Neuronal stem cell (in vitro differentiated cells): ENCODE measurements around the gene GTF3C1. TPM values are rescaled to one million over a fixed set of nuclear protein-coding genes. Genes with fewer than 3 reads are reported as not detected.

Experiments
- DNase-seq: peaks from one replicate; pipeline ENCODE4 v3.0.0-alpha.2; 2013; ENCODE audit warnings: low spot score
- H2AFZ ChIP-seq: one replicate; pipeline ENCODE4 v1.6.1; 2013; ENCODE audit warnings: mild to moderate bottlenecking, low read length, inconsistent platforms
- H2AK5ac ChIP-seq: 2 replicates; pipeline ENCODE4 v1.6.1; 2013; ENCODE audit warnings: low read depth, mild to moderate bottlenecking, inconsistent platforms, low read length, moderate library complexity, mixed read lengths
- H2BK120ac ChIP-seq: 2 replicates; pipeline ENCODE4 v1.6.1; 2013; ENCODE audit warnings: low read depth, mild to moderate bottlenecking, inconsistent platforms, low read length, moderate library complexity, mixed read lengths
- H2BK12ac ChIP-seq: one replicate; pipeline ENCODE4 v1.6.1; 2013; ENCODE audit warnings: low read length, inconsistent platforms
- H2BK15ac ChIP-seq: 2 replicates; pipeline ENCODE4 v1.6.1; 2013; ENCODE audit warnings: mild to moderate bottlenecking, low read length, inconsistent platforms, mixed read lengths
- H2BK5ac ChIP-seq: one replicate; pipeline ENCODE4 v1.6.1; 2013; ENCODE audit warnings: inconsistent platforms, mild to moderate bottlenecking, low read length, moderate library complexity
- H3K14ac ChIP-seq: one replicate; pipeline ENCODE4 v1.6.1; 2013; ENCODE audit warnings: low read length, inconsistent platforms
- H3K18ac ChIP-seq: 2 replicates; pipeline ENCODE4 v1.6.1; 2013; ENCODE audit warnings: low read length, inconsistent platforms
- H3K23ac ChIP-seq: 2 replicates; pipeline ENCODE4 v1.6.1; 2013; ENCODE audit warnings: low read depth, mild to moderate bottlenecking, mixed read lengths, low read length, inconsistent platforms; ENCODE audit not compliant: poor library complexity
- H3K27ac ChIP-seq: replicated peaks from 3 replicates; pipeline ENCODE4 v1.5.1; 2013; ENCODE audit warnings: low read length, inconsistent platforms
- H3K27me3 ChIP-seq, 3 experiments: 2 replicates each; pipeline ENCODE4 v1.6.1; 2013; ENCODE audit warnings: low read length in 3 of 3, mild to moderate bottlenecking in 2 of 3, inconsistent platforms in 1 of 3, low read depth in 1 of 3, mixed read lengths in 1 of 3, moderate library complexity in 1 of 3; ENCODE audit not compliant: control insufficient read depth in 3 of 3, insufficient read depth in 3 of 3
- H3K36me3 ChIP-seq, 2 donors: replicated peaks in 1 of 2; 2 replicates each; pipeline ENCODE4 v1.6.1; 2013; ENCODE audit warnings: low read length in 2 of 2; ENCODE audit not compliant: control insufficient read depth in 2 of 2, insufficient read depth in 2 of 2
- H3K4ac ChIP-seq: 2 replicates; pipeline ENCODE4 v1.6.1; 2013; ENCODE audit warnings: inconsistent platforms, mild to moderate bottlenecking, low read length, moderate library complexity
- H3K4me1 ChIP-seq, 2 donors: 1 replicate in 1 of 2; 2 replicates in 1 of 2; pipeline ENCODE4 v1.6.1; 2013; ENCODE audit warnings: low read length in 2 of 2, low read depth in 1 of 2; ENCODE audit not compliant: control insufficient read depth in 2 of 2, insufficient read depth in 1 of 2
- H3K4me2 ChIP-seq: one replicate; pipeline ENCODE4 v1.6.1; 2013; ENCODE audit warnings: mild to moderate bottlenecking, low read length, inconsistent platforms; ENCODE audit not compliant: insufficient read depth, poor library complexity, severe bottlenecking
- H3K4me3 ChIP-seq, 2 donors: 2 replicates each; pipeline ENCODE4 v1.5.1; 2013; ENCODE audit warnings: low read length in 2 of 2, mild to moderate bottlenecking in 2 of 2, inconsistent platforms in 1 of 2, moderate library complexity in 1 of 2
- H3K79me1 ChIP-seq: one replicate; pipeline ENCODE4 v1.6.1; 2013; ENCODE audit warnings: low read depth, mild to moderate bottlenecking, inconsistent platforms, low read length, moderate library complexity
- H3K9ac ChIP-seq: one replicate; pipeline ENCODE4 v1.6.1; 2013; ENCODE audit warnings: mild to moderate bottlenecking, low read depth, low read length, inconsistent platforms; ENCODE audit not compliant: poor library complexity
- H3K9me3 ChIP-seq, 2 donors: replicated peaks in 1 of 2; 2 replicates each; pipeline versions ENCODE3 to v1.6.1; 2013; ENCODE audit warnings: low read length in 2 of 2, mild to moderate bottlenecking in 2 of 2, inconsistent platforms in 1 of 2, low read depth in 1 of 2, mixed read lengths in 1 of 2, moderate library complexity in 1 of 2; ENCODE audit not compliant: control insufficient read depth in 2 of 2, insufficient read depth in 1 of 2
- H4K8ac ChIP-seq: one replicate; pipeline ENCODE4 v1.6.1; 2013; ENCODE audit warnings: low read depth, mild to moderate bottlenecking, inconsistent platforms, low read length, moderate library complexity
- H4K91ac ChIP-seq: one replicate; pipeline ENCODE4 v1.6.1; 2013; ENCODE audit warnings: low read length, low read depth, mild to moderate bottlenecking, inconsistent platforms; ENCODE audit not compliant: poor library complexity
- WGBS, 2 donors: extraction: QIAGEN DNeasy Blood & Tissue Kit; methylation state at CpG; one replicate each; pipeline ENCODE4 v1.1.7; 2013; ENCODE audit warnings: missing lambda C conversion rate in 2 of 2, mixed read lengths in 1 of 2; ENCODE audit not compliant: insufficient read length in 2 of 2, insufficient replicate concordance in 1 of 2; ENCODE audit errors: extremely low coverage in 2 of 2; 5-methylcytosine and 5-hydroxymethylcytosine counted together
- polyA plus RNA-seq, 2 experiments: library from polyadenylated mRNA; stranded (reverse); fragments of 200-250 nt; gene quantifications; one replicate each; pipeline ENCODE4 v1.2.3, GENCODE V29; 2013

GTF3C1 gene
- polyA plus RNA-seq (2013, experiment 1 of 2): 42.8 TPM
- polyA plus RNA-seq (2013, experiment 2 of 2): 43.8 TPM

- peak; percentile 99 for DNase-seq
- Histone ChIP-seq H2BK12ac (no peak within 1 kb of the TSS), H2BK15ac (no peak within 1 kb of the TSS), H3K4me3 (peak within 1 kb of the TSS; percentile 88 to 99), H2BK120ac (no peak within 1 kb of the TSS), H3K9me3 (no peaks in the 10 kb centered on the region), H4K91ac (no peak within 1 kb of the TSS), H3K9ac (peak within 1 kb of the TSS; percentile 92), H3K14ac (peak within 1 kb of the TSS; percentile 92), H3K4me1 (peaks cover 1 to 4% of the 10 kb centered on the region in 2 donors), H3K36me3 (peaks cover 8 to 28% of the 10 kb centered on the region in 2 donors), H3K27me3 (no peaks in the 10 kb centered on the region), H2BK5ac (no peak within 1 kb of the TSS), H3K27ac (no peak within 1 kb of the TSS), H3K4me2 (peak within 1 kb of the TSS; percentile 59), H2AFZ (peak within 1 kb of the TSS; percentile 91), H3K4ac (no peak within 1 kb of the TSS), H3K79me1 (peaks cover 7% of the 10 kb centered on the region), H3K18ac (peak within 1 kb of the TSS; percentile 96), H4K8ac (no peak within 1 kb of the TSS), H3K23ac (peak within 1 kb of the TSS; percentile 99), H2AK5ac (no peak within 1 kb of the TSS)
- no CpG with 5 or more reads among the region's 59 CpGs for WGBS, 2 donors
Measured at GRCh38 chr16:27549746-27550581, at the start of gene GTF3C1, which contains the start of gene KATNIP. TSS of gene GTF3C1 (minus strand) at chr16:27549913. CDS start at chr16:27549890, 23 bp downstream. TSS of gene KATNIP (plus strand) at chr16:27550144. CDS start at chr16:27550171, 27 bp downstream.

GRCh38 chr16:27598931-27599565 is 49.3 kb upstream of the GTF3C1 start:
- no peak overlapping the region for H3K4ac ChIP-seq
- DNase-seq: no peak
- no peak overlapping the region for H4K91ac ChIP-seq
- no peak overlapping the region for H4K8ac ChIP-seq
- H3K4me1 ChIP-seq: peaks cover 4 to 19% of the 10 kb centered on the region in 2 donors
- H3K4me2 ChIP-seq: no peak overlapping the region
- no peak overlapping the region for H2AFZ ChIP-seq
- peak overlapping the region; percentile 25 for H3K18ac ChIP-seq
- H3K9me3 ChIP-seq: no peaks in the 10 kb centered on the region
- no CpG with 5 or more reads among the region's 10 CpGs for WGBS, 2 donors
- H3K9ac ChIP-seq: no peak overlapping the region
- H3K27ac ChIP-seq: no peak overlapping the region
- peak overlapping the region; percentile 0 for H3K14ac ChIP-seq
- H2AK5ac ChIP-seq: no peak overlapping the region
- H3K27me3 ChIP-seq: no peaks in the 10 kb centered on the region
- no peaks in the 10 kb centered on the region for H3K79me1 ChIP-seq
- H3K36me3 ChIP-seq: peaks cover 0 to 3% of the 10 kb centered on the region in 2 donors
- no peak overlapping the region for H2BK15ac ChIP-seq
- no peak overlapping the region for H2BK120ac ChIP-seq
- H2BK12ac ChIP-seq: peak overlapping the region; percentile 69
- H3K23ac ChIP-seq: no peak overlapping the region
- H3K4me3 ChIP-seq: no peak overlapping the region
- peak overlapping the region; percentile 18 for H2BK5ac ChIP-seq

DNA sequence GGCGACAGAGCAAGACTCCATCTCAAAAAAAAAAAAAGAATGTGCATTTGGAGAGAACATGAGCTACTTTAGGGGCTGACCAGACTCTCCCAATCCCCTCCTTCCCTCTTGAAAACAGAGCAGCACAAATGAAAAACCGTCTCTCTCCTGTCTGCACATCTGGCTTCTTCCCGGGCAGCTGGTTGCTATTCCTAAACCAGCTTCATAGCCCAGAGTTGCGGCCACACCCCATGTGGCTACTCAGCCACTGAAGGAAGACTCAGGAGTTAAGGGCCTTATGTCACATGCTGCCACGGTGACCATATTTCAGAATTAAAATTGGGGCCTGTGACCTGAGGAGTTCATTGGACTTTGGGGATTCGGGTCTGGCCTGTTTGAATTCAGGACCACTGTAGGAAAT is 48.5 kb upstream of the GTF3C1 start:
- no peak overlapping the region for H3K18ac ChIP-seq
- H3K9me3 ChIP-seq: no peaks in the 10 kb centered on the region
- H4K91ac ChIP-seq: no peak overlapping the region
- H2BK5ac ChIP-seq: no peak overlapping the region
- H3K14ac ChIP-seq: no peak overlapping the region
- H4K8ac ChIP-seq: no peak overlapping the region
- peaks cover 4 to 19% of the 10 kb centered on the region in 2 donors for H3K4me1 ChIP-seq
- DNase-seq: no peak
- H3K23ac ChIP-seq: no peak overlapping the region
- H3K9ac ChIP-seq: no peak overlapping the region
- no peaks in the 10 kb centered on the region for H3K27me3 ChIP-seq
- H3K4me3 ChIP-seq: no peak overlapping the region
- H2BK12ac ChIP-seq: no peak overlapping the region
- no peak overlapping the region for H3K4me2 ChIP-seq
- H2BK120ac ChIP-seq: no peak overlapping the region
- H2AFZ ChIP-seq: no peak overlapping the region
- H3K27ac ChIP-seq: no peak overlapping the region
- H2AK5ac ChIP-seq: no peak overlapping the region
- H2BK15ac ChIP-seq: no peak overlapping the region
- peaks cover 0 to 3% of the 10 kb centered on the region in 2 donors for H3K36me3 ChIP-seq
- no peaks in the 10 kb centered on the region for H3K79me1 ChIP-seq
- WGBS, 2 donors: no CpG with 5 or more reads among the region's 6 CpGs
- no peak overlapping the region for H3K4ac ChIP-seq

GRCh38 chr16:27597361-27597760 is 47.6 kb upstream of the GTF3C1 start:
- H3K27ac ChIP-seq: no peak overlapping the region
- no peak overlapping the region for H4K91ac ChIP-seq
- no peak overlapping the region for H3K4me3 ChIP-seq
- H3K9ac ChIP-seq: no peak overlapping the region
- no peak overlapping the region for H3K4ac ChIP-seq
- H3K18ac ChIP-seq: no peak overlapping the region
- H3K9me3 ChIP-seq: no peaks in the 10 kb centered on the region
- peaks cover 4 to 19% of the 10 kb centered on the region in 2 donors for H3K4me1 ChIP-seq
- no peak overlapping the region for H3K14ac ChIP-seq
- H2AFZ ChIP-seq: no peak overlapping the region
- peaks cover 0 to 3% of the 10 kb centered on the region in 2 donors for H3K36me3 ChIP-seq
- no peak overlapping the region for H2BK5ac ChIP-seq
- H3K23ac ChIP-seq: no peak overlapping the region
- H3K79me1 ChIP-seq: no peaks in the 10 kb centered on the region
- WGBS, 2 donors: no CpG with 5 or more reads among the region's 3 CpGs
- no peak overlapping the region for H2BK15ac ChIP-seq
- no peak overlapping the region for H4K8ac ChIP-seq
- H2BK120ac ChIP-seq: no peak overlapping the region
- no peaks in the 10 kb centered on the region for H3K27me3 ChIP-seq
- H3K4me2 ChIP-seq: no peak overlapping the region
- no peak for DNase-seq
- no peak overlapping the region for H2AK5ac ChIP-seq
- H2BK12ac ChIP-seq: no peak overlapping the region
